D721Med (cell line): Measurements from ENCODE around the gene CCDC196.
A peak's percentile ranks its signal among the peaks of the same experiment; 100 is the strongest.
"Not testable (repeated sequence)": the region's sequence is repeated elsewhere in the genome, so short reads cannot be mapped to it uniquely, and the experiment has no call there.

Source experiments
- DNase-seq: peaks from one replicate; pipeline ENCODE4 v3.0.0; 2011; ENCODE audit warnings: low spot score; ENCODE audit not compliant: insufficient read length
- FAIRE-seq: peaks from 2 replicates; lab custom pipeline; 2011; peaks lifted over from hg19 to GRCh38; lab: Jason Lieb, UNC
- TF ChIP-seq, protein P1 (sequence below): IDR thresholded peaks from 2 replicates; pipeline ENCODE4 v1.5.1; 2012; ENCODE audit warnings: mild to moderate bottlenecking, control low read depth; ENCODE audit not compliant: insufficient read depth; ENCODE audit errors: missing control alignments

The CCDC196 gene

DNA sequence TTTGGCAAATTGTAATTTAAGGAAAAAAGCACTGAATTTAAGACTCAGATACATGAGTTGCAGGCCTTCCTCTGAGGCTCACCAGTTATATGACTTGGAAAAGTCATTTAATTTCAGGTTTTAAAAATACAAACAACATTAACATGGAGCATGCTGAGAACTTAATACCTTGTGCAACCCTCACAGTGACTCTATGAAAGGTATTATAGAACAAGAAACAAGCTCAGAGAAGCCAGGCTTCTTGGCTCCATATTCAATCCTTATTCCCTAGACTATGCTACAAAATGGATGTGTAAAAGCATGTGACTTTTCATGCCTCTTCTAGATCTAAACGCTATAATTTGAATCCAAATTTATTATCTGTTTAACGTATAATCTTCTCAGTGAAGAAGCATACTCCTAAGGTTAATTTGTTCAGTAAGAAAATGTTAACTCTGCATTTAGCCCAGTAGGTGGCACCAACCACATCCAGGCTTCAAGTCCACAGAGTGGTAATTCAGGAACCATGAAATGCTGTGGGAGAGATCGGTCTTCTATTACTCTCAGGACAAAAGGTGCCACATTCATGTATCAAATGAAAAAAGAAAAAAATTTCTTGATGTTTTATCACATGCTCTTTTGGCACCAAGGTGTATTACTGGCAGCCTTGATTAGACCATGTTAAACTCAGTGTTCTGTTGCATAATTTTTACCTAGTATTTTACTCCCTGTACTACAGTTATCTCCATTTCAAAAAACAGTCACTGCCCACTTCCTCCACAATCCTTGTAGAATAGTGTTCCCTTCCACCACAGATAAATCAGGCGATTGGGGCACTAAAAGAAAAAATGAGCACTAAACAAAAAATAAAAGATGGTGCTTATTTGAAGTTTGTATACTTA, 9.3 kb downstream of the CCDC196 start:
- DNase-seq (no peak), FAIRE-seq (peak; percentile 94)
- TF ChIP-seq, protein P1, sequence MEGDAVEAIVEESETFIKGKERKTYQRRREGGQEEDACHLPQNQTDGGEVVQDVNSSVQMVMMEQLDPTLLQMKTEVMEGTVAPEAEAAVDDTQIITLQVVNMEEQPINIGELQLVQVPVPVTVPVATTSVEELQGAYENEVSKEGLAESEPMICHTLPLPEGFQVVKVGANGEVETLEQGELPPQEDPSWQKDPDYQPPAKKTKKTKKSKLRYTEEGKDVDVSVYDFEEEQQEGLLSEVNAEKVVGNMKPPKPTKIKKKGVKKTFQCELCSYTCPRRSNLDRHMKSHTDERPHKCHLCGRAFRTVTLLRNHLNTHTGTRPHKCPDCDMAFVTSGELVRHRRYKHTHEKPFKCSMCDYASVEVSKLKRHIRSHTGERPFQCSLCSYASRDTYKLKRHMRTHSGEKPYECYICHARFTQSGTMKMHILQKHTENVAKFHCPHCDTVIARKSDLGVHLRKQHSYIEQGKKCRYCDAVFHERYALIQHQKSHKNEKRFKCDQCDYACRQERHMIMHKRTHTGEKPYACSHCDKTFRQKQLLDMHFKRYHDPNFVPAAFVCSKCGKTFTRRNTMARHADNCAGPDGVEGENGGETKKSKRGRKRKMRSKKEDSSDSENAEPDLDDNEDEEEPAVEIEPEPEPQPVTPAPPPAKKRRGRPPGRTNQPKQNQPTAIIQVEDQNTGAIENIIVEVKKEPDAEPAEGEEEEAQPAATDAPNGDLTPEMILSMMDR = peak; percentile 91

GRCh38 chr14:66496188-66496807, 10.1 kb downstream of the CCDC196 start:
- FAIRE-seq (no peak), DNase-seq (no peak)

GRCh38 chr14:66496911-66497310, 10.7 kb downstream of the CCDC196 start:
- FAIRE-seq = no peak
- TF ChIP-seq, protein P1 = no peak
- DNase-seq = no peak

More at GRCh38 chr14:66496188-66496807, 10.1 kb downstream of the CCDC196 start:
- TF ChIP-seq, protein P1 = no peak

- TF ChIP-seq, protein P1 = no peak
- FAIRE-seq = no peak
Observed at GRCh38 chr14:66498311-66498710, 12.1 kb downstream of the CCDC196 start.

DNA sequence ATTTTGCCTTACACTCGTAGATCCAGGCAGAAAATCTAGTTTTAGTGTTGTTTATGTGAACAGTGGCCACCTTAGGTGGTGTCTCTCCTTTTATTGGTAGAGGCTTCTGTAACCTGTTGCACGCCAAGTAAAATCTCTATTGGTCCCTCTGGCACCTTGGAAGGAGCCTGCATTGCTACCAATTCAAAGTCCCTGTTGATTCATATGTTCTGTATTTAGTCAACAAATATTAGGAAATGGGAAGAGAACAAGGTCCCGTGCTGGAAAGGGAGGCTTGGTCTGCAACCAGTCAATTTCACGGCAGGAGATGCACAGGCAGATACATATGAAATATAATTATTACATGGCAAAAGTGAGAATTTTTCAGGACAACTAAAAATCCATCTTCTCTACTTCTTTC, 15.4 kb downstream of the CCDC196 start:
- TF ChIP-seq, protein P1 = no peak
- FAIRE-seq = no peak
- no peak for DNase-seq

More at GRCh38 chr14:66498311-66498710, 12.1 kb downstream of the CCDC196 start:
- DNase-seq = no peak

- DNase-seq, FAIRE-seq: not testable (repeated sequence)
Observed at GRCh38 chr14:66502836-66503235, 16.7 kb downstream of the CCDC196 start.

DNA sequence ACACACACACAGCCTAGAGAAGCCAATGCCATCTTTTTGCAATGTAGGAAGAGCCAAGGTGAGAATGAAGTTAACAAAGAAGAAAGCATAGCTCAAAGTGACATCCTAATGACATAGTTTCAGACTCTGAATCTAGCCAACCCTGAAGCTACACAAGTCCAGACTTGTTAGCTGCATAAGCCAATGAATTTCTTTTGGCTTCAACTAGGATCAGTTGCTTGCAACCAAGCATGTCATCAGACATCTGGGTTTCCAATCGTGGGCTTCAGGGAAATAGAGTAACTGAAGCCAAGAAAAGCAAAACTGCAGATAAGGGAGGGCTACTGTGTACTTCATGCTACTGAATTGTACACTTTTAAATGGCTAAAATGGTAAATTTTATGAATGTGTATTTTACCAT, 17.4 kb downstream of the CCDC196 start:
- no peak for FAIRE-seq

More for the DNA sequence above, 17.4 kb downstream of the CCDC196 start:
- TF ChIP-seq, protein P1 = no peak
- no peak for DNase-seq
